H1 (cell line): ENCODE measurements around the gene DPH1. TPM values are rescaled to one million over a fixed set of nuclear protein-coding genes. Genes with fewer than 3 reads are reported as not detected.

Experiments used
- ASH2L ChIP-seq: fragments of 200-600, 300-600 bp; sonication (generic); IDR thresholded peaks from one replicate; pipeline ENCODE4 v1.7.1; 2017; ENCODE audit warnings: low read length
- CHD7 ChIP-seq: fragments of 300-600 bp; sonication (generic); IDR thresholded peaks from 2 replicates; pipeline ENCODE4 v1.7.1; 2012; ENCODE audit warnings: low read length, moderate library complexity, mild to moderate bottlenecking, inconsistent platforms; ENCODE audit not compliant: insufficient replicate concordance
- polyA plus RNA-seq, 7 experiments: library from polyadenylated mRNA; depleted of rRNA in 3 of 7; stranded (reverse) in 5 of 7; unstranded in 2 of 7; fragments of >200 nt in 5 of 7; fragments of 200-250 nt in 2 of 7; gene quantifications; 1 replicate in 5 of 7; 2 replicates in 1 of 7; 4 replicates in 1 of 7; pipeline versions ENCODE4 v1.2.1 to v1.2.3, GENCODE V29; 2011 to 2013; ENCODE audit warnings: missing spikeins in 2 of 7, mixed read lengths in 2 of 7
- total RNA-seq: library from RNA; stranded (reverse); fragmentation: NEBNext Ultra II Directional; extraction: Animal tissue kit (Norgen Biotek cat#: 25700); gene quantifications from 2 replicates; pipeline ENCODE4 v1.2.1, GENCODE V29; 2021

The DPH1 gene
- total and polyA plus RNA-seq, 2 of the 8 experiments (the other 6 are each of a cell fraction or from before 2014, with no cell fraction given): 24.9 to 30.0 TPM

- no peak for TF ChIP-seq CHD7
- TF ChIP-seq ASH2L: no peak
Measured at GRCh38 chr17:2043785-2044184, 13.8 kb downstream of the DPH1 start (continued).
